ENCODE results near the gene COQ10A.
"Not testable (repeated sequence)": the region's sequence is repeated elsewhere in the genome, so short reads cannot be mapped to it uniquely, and the experiment has no call there.

The COQ10A gene

DNA sequence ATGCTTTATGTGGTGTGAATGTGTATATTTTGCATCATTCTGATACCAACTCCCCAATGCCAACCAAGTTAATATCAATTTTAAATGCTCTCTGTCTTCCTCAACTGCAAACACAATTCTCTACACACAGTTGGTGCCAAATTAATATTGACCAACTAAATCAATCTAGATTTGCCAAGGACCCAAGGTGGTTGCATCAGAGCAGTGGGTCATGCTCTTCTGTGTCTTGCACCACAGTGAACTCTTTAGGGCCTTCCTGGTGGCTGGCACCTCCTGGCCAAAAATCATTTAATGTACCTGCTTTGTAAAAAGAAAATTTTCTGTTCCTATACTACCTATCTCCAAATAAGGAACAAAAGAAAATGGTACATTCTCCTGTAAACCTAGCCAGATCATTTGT is 14.1 kb downstream of the COQ10A start:
- no peak for DNase-seq (ENCODE audit: low read depth)

DNA sequence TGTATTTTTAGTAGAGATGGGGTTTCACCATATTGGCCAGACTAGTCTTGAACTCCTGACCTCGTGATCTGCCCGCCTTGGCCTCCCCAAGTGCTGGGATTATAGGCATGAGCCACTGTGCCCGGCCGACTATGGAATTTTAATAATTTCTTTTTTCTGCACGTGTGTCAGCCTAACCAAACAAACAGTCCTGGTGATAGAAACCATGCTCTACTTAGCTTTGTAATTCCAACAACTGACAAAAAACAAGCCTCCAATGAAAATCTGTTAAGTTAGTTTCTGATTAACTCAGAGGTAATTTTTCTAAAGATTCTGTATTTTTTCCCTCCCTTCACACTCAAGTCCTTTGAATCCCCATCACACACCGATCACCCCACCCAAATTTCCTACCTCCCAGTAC is 15.3 kb downstream of the COQ10A start:
- DNase-seq (ENCODE audit: low read depth) = no peak

GRCh38 chr12:56282579-56282978 is 15.8 kb downstream of the COQ10A start:
- DNase-seq (ENCODE audit: low read depth) = no peak

- DNase-seq (ENCODE audit: low read depth) = not testable (repeated sequence)
Measured at GRCh38 chr12:56284263-56284662, 17.5 kb downstream of the COQ10A start.

- no peak for DNase-seq (ENCODE audit: low read depth)
Measured at GRCh38 chr12:56286044-56286830, 19.5 kb downstream of the COQ10A start.

GRCh38 chr12:56288705-56289387 is 22.1 kb downstream of the COQ10A start:
- no peak for DNase-seq (ENCODE audit: low read depth)

DNA sequence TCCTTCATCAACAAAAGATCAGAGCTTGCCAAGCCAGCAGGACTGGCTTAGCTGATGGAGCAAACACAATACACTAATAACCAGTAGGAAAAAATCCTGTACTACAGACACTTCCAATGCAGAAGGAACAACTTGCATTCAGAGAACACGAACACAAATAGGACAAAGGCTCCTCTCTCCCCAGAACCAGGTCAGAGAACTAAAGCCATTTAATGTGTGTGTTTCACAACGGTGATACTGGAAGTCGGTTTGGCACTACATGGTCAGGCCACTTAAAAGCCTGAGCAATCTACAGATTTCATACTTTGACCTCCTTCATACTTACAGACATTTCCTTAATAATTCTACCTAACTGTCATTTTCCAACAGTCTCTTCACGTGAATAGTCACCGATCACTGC is 27.1 kb downstream of the COQ10A start:
- DNase-seq (ENCODE audit: low read depth) = no peak

- no peak for DNase-seq (ENCODE audit: low read depth)
Measured at GRCh38 chr12:56296295-56296694, 29.6 kb downstream of the COQ10A start.

- DNase-seq (ENCODE audit: low read depth) = no peak
Measured at GRCh38 chr12:56297400-56297799, 30.7 kb downstream of the COQ10A start.

DNA sequence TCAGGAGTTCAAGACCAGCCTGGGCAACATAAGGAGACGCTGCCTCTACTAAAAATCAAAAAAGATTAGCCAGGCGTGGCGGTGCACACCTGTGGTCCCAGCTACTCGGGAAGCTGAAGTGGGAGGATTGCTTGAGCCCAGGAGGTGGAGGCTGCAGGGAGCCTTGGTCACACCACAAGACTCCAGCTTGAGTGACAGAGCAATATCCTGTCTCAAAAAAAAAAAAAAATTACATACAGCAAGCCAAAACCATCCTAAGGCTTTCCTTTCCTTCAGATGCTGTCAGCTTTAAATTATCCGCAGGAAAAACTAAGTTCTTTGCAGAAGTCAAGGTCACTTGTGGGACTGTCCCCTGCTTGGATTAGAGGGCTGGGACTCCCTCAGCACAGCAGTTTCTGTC is 32.1 kb downstream of the COQ10A start:
- no peak for DNase-seq (ENCODE audit: low read depth)

DNA sequence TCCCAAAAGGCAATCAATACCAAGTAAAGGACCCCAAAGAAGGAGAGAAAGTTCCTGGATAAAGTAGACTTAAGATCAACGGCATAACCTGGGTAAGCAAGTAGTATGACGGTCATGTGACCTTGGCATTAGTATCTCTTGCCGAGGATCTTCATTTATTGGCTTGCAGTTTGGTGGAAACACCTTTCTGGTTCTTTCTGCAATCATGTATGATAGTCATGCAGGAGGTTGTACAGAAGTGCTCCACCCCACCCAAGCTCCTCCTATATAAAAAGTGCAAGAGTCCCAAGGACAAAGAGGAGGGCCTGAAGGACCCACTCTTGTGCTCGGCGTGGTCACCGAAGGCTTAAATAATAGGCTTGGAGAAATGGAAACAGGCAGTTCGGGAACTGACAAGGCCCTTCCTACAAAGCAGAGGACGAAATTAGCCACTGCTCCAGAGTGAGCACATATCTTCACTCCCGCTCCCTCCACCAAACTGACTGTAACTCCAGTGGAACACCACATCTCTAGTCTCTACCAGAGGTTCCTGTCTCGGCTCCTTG is 32.6 kb downstream of the COQ10A start:
- DNase-seq (ENCODE audit: low read depth) = no peak

DNA sequence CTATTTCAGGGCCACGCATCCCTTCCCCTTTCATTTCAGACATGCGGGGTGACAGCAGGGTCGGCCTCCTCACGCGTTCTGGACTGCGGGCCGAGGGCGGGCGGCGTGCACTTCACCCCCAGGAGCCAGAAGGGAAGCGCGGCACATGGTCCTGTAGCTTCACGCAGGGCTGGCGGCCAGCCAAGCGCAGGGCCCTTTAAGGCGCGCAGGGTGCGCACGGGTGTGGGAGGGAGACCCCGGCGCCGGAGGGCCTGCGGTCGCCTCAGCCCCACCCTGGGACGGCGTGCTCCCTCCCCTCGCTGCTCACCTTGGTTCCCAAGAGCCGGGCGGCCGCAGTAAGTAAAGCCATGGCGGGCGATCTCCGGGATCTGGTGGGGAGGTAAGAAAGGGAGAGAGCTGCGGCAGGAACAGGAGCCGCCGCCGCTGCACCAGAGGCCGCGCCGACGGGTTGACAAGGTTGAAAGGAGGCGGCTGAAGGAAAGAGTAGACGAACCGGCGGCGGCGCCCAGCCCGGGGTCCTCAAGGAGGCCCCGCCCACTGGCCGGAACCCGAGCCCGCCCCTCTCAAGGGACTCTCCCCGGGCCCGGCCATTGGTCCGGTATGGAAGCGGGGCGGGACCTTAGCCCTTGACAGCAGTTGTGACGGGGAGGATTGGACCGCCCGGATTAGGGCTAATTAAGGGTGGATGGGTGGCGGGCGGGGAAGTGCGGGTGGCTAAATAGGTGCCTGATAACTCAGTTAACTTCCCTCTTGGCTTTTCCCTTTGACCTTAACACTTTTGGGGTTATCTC is 33.3 kb downstream of the COQ10A start, which contains the start of gene CS:
Gene CS, minus strand, starts transcription at position 478 of the 791 bp plus-strand sequence. Its CDS starts 129 bp downstream, at position 349.
- peak; percentile 87 for DNase-seq (ENCODE audit: low read depth)

DNA sequence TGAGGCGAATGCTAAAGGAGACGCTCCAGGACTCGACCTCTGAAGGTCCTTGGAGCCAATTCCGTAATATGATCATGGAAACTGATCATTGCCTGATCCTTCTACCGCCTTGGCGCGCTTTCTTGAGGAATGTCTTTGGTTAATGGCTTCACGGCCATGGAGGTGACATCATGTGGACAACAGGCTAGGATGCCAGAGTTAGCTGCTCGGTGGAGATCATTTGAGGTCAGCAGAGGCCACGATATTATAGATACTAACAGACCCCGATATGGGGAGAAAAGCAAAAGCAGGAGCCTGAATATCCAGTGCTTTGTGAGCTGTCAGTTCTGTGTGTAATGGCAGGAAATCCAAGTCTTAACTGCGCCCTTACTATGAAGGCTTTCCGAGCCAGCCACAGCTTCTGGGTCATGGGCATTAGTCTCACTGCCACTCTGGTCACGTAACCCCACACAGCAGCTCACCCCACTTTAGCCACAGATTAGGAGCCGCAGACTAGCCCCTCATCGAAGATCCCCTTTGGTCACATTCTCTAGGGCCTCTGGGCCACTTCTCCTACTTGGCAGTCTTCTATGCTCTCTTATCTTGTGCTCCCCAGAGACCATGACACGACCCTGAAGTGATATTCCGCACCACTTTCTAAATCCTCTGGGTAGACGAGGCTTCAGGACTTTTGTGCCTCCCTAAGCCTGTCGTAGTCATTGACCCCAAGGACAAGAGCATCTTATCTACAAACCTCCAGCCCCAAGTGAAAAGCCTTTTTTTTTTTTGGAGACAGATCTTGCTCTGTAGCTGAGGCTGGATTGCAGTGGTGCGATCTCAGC is 34.1 kb downstream of the COQ10A start:
- no peak for DNase-seq (ENCODE audit: low read depth)

DNA sequence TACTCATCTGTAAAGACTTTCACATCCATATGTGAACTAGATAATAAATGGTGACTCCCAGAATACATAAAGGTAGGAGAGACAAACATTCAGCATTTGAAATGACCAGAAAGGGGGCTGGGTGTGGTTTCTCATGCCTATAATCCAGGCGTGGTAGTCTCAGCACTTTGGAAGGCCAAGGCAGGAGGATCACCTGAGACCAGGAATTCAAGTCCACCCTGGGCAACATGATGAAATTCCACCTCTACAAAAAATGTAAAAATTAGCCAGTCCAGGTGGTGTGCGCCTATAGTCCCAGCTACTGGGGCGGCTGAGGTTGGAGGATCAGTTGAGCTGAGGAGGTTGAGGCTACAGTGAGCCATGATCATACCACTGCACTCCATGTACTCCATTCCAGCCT is 37.5 kb downstream of the COQ10A start:
- DNase-seq (ENCODE audit: low read depth) = no peak

GRCh38 chr12:56304872-56305590 is 38.3 kb downstream of the COQ10A start:
- DNase-seq (ENCODE audit: low read depth) = no peak

GRCh38 chr12:56307221-56307965 is 40.7 kb downstream of the COQ10A start:
- DNase-seq (ENCODE audit: low read depth) = no peak

GRCh38 chr12:56308714-56309113 is 42.0 kb downstream of the COQ10A start:
- no peak for DNase-seq (ENCODE audit: low read depth)

- DNase-seq (ENCODE audit: low read depth) = no peak
Measured at GRCh38 chr12:56311003-56311402, 44.3 kb downstream of the COQ10A start.

GRCh38 chr12:56315249-56315621 is 48.5 kb downstream of the COQ10A start:
- no peak for DNase-seq (ENCODE audit: low read depth)

All from stimulated activated CD8-positive, alpha-beta memory T cell treated with anti-CD3 and anti-CD28 coated beads, Interleukin-15, amount 100 ng/mL, for 24 hours (primary cell).